ENCODE data around the gene ABHD8. TPM values are rescaled to one million over a fixed set of nuclear protein-coding genes. Genes with fewer than 3 reads are reported as not detected.
A peak's percentile ranks its signal among the peaks of the same experiment; 100 is the strongest.

Gene ABHD8
- polyA plus RNA-seq, 1 donor: 8.5 TPM

DNA sequence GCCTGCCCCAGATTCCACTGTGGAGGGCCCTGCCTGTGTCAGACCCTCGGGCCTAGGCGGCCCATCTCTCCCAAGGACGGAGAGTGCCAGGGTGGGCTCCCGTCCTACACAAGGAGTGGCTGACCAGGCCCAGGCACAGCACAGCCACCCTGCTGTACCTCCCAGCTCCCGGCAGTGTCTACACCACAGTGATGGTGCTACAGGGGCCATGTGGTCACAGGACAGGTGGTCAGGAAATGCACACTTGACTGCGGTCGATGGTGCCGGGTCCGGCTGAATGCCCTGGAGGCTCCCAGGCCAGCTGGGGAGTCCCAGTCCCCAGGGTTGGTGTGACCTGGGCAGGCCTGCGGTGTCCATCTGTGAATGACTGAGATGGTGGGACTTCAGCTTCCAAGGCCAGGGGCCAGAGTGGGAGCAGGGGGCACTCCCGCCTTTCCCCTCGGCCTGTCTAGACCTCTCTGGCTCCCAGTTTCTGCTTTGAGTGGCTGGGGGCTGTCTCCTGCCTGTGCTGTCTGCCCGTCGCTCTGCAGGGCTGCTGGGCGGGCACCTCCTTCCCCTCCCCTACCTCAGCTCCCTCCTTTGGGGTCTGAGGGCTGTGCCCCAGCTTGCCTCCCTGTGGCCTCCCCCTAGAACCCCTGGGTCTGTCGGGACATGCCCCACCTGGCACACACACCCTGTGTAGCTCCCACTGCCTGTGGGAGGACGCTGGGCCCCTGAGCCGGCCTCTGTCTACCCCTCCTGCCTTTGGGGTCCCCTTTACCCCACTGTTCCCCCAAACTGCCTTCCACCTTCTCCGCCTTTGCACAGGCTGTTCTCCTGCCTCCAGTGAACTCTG lies 18.6 kb upstream of the ABHD8 start:
- DNase-seq: no peak

DNA sequence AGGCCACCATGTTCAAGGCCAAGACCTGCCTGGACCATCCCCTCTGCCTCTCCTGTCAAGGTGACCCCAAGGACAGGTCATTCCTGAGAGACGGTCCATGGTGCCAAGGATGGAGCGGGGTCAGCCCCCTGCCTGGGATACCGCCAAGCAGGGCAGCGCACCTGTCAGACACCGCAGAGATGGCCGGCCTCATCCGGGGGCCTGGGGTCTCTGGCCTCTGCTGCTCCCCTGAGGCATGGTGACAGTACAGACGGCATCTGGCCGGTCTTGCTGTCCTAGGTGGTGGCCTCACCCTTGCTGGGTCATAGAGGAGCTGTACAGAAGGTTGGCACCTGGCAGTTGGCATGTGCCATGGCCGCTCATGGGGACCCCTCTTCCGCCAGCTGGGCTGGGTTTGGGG lies 17.2 kb upstream of the ABHD8 start:
- DNase-seq: no peak

DNA sequence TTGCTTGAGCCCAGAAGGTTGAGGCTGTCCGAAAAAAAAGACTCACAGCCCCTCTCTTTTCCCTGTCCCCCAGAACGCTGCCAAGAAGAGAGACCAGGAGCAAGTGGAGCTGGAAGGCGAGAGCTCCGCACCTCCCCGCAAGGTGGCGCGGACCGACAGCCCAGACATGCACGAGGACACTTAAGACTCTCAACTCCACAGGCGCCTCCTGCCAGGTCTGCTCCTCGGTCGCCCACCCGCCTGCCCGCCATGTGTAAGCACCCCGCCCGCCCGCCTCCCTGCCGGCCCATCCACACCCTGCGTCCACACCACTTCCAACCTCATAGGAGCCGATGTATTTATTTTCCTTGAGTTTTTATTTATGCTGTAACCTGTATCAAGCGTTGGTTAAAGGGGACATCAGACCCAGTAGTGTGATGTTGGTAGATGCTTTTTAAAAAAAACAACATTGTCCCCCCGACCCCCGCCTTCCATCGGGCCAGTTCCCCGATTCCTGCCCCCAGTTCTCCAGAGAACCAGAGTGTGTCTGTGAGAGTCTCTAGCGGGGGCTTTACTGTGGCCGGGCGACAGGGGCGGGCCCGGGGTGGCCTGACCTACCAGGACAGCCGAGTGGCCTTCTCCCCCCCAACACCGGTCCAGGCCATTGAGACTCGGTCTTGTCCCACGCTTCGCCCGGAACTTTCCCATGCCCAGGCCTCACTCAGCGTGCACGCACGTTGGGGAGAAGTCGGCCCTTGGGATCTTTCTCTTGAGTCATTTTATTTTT lies 16.4 kb upstream of the ABHD8 start:
- DNase-seq: no peak

DNA sequence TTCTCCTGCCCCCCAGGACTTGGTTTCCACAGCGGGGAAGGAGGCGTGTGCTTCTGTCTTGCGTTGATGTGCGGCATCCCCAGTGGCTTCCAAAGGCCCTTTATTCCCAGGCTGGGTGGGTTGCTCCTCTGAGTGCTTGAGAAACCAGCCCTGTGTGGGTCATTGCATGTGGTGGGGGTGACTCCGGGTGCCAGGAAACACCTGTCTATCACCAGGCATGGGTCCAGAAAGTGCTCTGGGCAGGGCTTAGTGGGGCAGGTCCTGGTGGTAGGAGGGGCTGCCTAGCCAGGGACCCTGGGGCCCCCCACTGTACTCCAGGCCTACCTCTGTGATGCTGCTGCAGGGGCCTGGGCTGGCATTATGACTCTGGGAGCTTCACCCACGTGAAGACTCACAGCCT lies 15.7 kb upstream of the ABHD8 start:
- no peak for DNase-seq

DNA sequence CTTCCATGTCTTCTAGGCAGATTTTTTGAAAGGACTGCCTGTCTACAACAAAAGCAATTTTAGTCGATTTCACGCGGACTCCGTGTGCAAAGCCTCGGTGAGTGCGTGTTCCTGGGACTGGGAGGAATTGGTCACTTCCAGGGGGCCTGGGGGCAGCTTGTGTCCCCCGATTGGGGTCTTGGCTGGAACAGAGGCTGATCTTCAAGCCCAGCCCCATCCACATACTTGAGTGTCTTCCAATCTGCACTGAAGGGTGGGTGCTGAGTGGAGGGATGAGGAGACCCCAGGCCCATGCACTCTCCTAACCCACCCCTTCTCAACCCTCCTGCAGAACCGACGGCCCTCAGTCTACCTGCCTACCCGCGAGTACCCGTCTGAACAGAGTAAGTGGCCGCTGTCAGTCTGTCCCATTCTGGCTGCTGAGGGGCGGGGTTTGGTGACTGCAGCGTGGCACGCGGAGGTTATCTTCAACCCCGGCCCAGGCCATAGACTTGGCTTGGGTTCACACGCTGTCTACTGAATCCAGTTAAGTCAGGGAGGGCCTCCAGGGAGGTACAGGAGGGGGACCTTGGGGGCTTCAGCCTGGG lies 10.9 kb upstream of the ABHD8 start:
- DNase-seq: no peak

DNA sequence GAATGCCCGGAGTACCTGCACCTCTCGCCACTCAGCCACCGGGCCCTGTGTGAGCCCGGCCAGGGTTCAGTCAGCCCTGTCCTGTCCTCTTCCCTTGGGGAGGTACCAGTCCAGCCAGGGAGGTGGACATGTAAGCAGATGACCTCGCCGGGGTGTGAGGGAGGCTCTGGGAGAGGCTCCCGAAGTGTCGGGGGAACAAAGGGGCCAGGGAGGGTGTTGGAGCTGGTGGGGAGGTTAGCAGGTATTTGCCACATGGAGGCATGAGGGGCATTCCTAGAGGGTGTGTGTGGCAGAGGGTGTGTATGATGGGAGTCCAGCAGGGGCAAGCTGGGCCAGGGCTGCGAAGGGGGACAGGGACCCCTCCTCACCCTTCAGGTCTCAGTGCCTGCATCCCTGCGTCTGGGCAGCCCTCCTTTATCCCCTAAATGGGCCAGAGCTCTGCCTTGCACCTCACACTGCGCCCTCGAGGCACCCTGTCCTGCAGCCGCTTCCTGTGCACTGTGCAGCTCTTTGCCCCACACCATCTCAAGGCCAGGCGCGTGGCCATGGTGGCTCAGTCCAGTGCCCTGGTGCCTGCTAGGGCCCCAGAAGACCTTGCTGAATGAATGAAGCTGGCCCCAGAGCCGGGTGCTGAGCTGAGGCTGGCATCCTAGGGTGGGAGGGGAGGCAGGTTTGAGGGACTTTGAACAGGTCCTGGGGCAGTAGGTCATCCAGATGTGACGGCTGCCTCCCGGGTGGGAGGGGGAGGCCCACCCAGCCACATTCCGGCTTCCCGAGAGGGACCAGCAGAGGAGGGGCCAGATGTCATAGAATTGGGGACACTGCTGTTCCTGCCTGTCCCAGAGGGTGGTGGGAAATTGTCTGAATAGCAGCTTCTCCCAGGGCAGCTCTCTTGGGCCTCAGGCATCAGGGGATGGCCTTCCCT lies 9.2 kb upstream of the ABHD8 start:
- no peak for DNase-seq

DNA sequence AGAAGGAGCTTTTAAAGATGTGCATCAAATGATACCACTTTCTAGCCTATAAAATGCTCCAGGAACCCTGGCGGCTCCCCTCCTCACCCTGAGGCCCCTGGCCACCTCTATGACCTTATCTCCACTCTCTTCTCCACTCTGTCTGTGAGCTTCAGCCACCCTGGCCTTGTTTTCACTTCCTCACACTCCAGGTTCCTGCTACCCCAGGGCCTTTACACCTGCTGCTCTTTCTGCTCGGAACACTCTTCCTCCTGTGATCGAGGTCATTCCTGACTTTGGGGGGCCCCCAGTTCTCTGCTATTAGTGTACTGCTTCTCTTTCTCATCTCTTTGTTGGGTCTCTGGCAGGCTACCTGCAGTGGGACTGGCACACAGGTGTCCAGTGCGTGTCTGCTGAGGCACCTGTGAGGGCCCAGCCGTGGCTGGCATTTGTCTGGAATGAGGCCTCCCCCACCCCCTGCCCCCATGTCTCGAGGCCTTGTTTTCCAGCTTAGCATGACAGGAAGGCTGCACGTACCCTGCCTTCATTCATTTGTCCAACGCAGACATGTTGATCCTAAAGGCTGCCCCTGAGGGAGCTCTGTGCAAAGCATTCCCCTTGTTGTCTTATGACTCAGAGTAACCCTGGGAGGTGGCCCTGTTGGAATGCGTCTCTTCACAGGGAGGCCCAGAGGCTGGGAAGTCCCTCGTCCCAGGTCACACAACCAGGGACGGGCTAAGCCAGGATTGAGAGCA lies 8.4 kb upstream of the ABHD8 start:
- no peak for DNase-seq

DNA sequence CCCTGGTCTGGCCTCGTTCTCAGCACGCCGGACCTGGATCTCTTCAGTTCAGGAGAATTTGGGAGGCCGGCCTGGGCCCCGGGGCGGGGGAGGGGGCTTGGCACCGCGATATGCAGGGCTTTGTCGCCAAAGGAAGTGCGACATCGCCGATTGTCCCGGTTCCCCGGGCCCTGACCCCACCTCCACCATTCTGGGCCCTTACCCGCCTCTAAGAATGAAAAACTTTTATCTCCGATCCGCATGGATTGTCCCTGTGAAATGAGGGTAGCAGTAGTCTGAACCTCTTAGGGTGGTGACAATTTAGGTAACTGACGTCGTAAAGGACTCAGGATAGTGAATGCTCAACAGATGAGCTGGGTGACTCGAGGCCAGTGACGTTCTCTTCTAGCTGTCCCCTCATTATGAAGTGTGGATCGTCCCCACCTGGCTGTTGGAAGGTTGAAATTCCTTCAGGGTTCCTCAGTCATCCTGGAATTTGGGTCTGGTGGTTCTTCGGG lies 6.8 kb upstream of the ABHD8 start:
- DNase-seq: no peak

DNA sequence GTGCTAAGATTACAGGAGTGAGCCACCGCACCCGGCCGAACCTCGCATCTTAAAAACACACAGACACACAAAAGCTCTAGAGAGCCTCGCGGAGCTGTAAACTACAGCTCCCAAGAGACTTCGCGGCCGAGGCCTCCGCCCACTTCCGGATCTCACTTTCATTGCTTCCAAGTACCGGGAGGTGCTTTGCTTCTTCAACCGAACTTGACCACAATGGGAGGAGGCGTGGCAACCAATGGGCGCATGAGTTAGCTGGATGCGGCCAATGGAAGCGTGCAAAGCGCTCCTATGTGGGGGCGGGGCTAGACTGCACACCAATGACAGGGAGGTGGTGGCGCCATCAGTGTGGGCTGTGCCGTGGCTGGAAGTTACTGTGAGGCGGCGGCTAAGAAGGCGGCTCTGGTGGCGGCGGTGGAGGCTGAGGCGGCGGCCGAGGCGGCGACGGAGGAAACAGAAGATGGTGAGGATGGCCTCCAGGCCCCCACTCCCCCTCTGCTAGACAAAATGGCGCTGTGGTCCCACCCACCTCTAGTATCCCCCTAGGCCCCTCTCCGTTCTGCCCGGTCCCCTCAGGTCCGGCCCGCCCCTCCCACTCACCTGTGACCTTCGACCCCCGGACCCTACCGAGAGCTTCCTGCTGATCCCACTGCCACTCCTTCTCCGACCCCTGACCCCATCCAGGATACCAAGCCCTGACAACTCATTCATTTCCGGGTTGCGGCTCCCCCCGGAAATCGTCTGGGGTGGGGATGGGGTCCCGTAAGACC lies 6.2 kb upstream of the ABHD8 start, which contains the start of gene DDA1:
DDA1 (plus strand) TSS at position 366 of the 767 bp plus-strand sequence; CDS start at position 458, 92 bp downstream.
- peak; percentile 99 for DNase-seq

DNA sequence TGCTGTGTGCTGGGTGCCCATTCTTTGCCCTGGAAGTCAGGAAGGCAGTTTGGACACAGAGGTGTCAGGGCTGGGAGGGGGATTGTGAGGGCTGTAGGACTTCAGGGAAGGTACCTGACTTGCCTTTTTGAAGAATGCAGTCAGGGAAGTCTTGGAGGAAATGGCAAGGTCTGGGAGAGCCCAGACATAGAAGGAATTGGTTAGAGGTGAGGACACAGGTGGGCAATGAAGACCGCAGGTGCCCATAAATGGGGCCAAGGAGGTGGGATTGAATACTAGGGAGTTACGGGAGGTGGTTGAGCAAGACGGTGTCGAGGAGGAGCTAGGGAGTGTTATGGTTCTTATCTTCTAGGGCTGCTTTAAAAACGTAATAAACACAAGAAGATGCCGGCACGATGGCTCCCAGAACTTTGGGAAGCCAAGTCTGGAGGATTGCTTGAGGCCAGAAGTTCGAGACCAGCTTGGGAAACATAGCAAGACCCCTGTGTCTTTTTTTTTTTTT lies 4.7 kb upstream of the ABHD8 start:
- DNase-seq: no peak

DNA sequence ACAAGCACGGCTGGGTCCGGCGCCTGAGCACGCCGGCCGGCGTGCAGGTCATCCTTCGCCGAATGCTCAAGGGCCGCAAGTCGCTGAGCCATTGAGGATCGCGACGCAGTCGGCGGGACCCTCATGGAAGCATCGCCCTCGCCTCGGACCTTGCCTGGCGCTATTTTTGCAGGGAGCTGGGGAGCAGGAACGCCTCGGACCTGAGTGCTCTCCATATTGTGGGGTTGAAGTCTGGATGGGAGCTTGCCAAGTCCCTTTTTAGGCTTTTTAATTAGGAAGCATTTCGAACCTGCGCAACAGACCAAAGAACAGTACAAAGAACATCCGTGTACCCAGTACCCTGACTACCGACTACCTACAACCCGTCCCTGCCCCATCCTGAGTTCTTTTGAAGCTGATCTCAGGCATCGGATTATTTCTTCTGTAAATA lies 3.1 kb upstream of the ABHD8 start:
- DNase-seq: no peak

DNA sequence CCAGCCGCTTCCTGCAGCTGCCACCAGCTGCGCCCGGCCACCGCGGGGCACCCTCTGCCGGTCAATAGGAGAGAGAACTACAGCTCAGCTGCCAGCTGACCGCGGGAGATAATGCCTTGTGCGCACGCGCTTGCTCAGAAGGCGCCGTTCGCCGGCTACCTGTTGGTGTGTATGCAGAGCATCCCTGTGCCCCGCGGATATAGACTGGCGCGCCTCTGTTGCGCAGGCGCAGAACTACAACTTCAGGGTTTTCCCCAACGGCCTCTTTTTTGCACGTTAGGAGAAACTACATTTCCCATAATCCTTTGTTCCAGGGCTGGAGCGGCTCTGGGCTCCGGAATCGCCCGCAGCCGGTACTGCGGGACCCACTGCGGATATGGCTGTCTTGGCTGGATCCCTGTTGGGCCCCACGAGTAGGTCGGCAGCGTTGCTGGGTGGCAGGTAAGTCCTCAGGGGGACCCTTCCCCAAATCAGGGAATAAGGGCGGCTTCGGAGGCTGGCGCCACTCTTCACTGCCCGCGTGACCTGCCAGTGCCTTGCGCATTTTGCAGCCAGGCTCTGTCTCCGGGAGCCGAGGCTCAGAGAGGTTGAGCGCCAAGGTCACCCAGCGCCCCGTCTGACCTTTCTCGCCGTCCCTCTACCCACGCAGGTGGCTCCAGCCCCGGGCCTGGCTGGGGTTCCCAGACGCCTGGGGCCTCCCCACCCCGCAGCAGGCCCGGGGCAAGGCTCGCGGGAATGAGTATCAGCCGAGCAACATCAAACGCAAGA lies 2.5 kb upstream of the ABHD8 start, which contains the start of gene MRPL34:
MRPL34 (plus strand) TSS at position 356 of the 768 bp plus-strand sequence; CDS start at position 377, 21 bp downstream.
- DNase-seq: peak; percentile 93

DNA sequence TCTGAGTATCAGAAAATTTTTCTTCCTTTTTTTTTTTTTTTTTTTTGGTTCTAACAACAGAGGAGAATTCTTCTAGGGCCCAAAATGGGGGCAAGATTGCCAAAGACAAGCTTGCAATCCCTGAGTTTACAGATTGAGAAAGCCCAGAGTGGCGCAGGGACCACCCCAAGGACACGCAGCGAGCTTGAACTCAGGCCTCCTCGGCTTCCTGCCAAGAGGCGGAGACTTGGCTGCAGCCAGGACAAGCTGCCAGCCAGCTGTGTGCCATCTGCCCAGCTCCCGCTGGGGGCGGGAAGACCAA lies 1.9 kb upstream of the ABHD8 start:
- DNase-seq: no peak

DNA sequence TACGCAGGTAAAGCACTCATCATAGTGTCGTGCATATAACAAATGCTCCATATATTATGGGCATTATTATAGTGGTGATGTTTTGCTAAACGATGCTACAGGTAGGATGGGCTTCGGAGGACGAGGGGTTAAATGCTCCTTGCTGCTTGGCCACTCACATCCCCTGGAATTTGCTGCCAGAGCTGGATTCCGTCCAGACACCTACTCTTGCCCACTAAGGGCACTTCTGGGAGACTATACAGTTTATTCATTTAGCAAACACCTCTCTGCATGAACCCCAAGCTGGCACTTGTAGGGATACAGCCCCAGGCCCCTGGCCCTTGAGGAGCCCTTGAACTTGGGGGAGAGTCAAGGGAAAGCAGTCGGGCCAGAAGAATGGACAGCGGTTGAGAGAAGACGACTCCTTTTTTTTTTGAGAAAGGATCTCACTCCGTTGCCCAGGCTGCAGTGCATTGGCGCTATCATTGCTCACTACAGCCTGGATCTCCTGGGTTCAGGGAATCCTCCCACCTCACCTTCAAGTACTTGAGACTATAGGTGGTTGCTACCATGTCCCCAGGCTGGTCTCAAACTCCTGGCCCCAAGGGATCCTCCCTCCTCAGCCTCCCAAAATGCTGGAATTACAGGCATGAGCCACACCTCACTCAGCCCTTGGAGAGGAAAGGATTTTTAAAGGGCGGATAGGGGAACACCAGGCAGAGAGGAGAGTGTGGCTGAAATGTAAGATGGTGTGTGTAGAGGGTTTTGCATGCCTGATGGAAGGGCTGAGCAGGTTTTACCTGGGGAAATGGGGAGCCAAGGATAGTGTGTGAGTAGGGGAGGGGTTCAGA lies 1.4 kb upstream of the ABHD8 start:
- DNase-seq: no peak

DNA sequence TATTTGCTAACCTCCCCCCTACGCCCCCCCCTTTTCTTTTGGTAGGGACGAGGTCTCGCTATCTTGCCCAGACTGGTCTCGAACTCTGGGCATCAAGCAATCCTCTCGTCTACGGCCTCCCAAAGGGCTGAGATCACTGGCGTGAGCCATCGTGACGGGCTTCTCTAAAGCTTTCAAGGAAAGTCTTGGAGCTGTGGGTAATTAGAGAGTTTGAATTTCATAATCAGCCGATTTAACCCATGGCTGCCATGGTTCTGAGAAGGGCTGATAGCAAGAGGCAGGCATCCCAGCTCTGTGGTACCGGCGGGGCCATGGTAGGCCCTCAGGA lies 679 bp upstream of the ABHD8 start:
- DNase-seq: no peak

DNA sequence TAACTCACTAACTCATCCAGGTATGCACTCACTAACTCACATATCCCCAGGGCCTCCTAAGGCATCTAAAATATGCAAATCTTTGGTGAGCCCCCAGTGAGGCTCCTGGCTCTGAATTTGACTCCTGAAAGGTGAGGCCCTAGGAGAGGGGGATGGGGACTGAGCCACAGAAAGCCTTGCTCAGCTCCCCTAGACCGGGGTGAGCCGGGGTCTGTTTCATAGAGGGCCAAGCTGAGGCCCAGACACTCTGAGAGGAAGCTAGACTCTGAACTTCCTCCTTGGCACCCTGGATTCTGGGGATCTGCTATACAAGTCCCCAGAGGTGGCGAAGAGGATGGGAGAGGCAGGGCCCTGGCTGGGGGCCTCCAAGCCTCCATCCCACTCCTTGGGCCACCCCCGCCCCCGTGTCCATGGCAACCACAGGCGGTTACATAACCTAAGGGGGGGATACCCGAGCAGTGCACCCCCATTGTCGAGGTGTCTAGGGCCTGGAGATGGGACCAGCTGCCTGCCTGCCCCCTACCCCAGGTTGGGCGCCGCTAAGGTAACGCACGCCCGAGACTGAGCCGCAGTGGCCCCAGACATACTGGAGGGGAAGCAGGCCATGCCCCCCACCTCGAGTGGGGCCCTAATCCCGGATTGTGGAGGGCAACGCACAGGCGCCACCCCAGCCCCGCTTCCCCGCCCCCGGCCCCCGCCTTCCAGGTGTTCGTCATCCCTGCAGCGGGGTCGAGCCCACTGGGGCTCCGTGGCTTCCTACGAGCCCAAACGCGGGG lies 646 bp downstream of the ABHD8 start:
- no peak for DNase-seq

DNA sequence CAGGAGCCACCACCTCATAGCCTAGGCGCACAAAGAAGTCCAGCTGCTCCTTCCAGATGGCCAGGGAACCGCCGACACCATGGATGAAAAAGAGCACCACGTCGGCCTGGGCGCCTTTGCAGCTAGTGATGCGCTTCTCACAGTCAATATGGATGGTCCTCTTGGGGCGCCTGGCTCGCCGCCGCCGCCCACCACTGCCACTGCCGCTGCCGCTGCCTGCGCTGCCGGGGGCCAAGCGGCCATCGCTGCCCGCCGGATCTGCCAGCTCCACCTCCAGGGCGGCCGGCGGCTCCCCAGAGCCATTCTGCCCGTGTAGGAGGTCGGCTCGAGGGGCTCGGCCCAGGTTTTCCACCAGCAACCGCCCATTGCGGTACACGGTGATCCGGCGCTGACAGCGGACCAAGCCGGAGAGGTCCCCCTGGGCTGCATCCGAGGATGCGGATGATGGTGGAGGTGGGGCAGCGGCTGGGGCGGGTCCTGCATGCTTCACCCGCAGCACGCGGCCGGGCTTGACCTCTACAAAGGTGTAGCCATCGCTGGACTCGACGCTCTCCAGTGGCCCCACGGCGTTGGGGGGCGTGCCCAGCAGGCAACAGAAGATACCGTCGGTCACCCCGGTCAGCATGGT lies 2.1 kb downstream of the ABHD8 start:
- no peak for DNase-seq

DNA sequence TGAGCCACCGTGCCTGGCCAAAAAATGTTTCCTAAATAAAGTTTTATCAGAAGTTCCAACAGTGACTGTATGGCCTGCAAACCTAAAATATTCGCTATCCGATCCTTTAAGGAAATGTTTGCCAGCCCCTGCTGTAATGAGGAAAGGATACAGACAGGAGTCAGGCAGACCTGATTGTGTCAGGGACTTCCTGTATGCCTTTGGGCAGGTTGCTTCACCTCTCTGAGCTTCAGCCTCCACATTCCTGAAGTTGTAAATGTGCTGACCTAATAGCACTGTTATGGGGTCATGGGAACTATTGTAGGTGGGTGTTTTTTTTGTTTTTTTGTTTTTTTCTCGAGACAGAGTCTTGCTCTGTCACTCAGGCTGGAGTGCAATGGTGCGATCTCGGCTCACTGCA lies 6.2 kb downstream of the ABHD8 start:
- DNase-seq: no peak

Measured in hindlimb muscle (tissue), 1 donor.